Astrocyte (in vitro differentiated cells and primary cell): ENCODE data around the gene MXD1. TPM values are rescaled to one million over a fixed set of nuclear protein-coding genes. Genes with fewer than 3 reads are reported as not detected.
A peak's percentile ranks its signal among the peaks of the same experiment; 100 is the strongest.
"Not testable (repeated sequence)": the region's sequence is repeated elsewhere in the genome, so short reads cannot be mapped to it uniquely, and the experiment has no call there.

Source experiments
- DNase-seq: peaks from one replicate; pipeline ENCODE4 v3.0.0-alpha.2; 2010; ENCODE audit warnings: low read depth
- FAIRE-seq: peaks from 2 replicates; lab custom pipeline; 2011; peaks lifted over from hg19 to GRCh38; lab: Jason Lieb, UNC
- H2AFZ ChIP-seq: 2 replicates; pipeline ENCODE4 v1.6.0; 2012; ENCODE audit warnings: low read depth, low read length, inconsistent platforms
- H3K27ac ChIP-seq: 2 replicates; pipeline ENCODE4 v1.5.1; 2011; ENCODE audit warnings: low read depth, low read length, inconsistent platforms
- H3K27me3 ChIP-seq: 2 replicates; pipeline ENCODE4 v1.6.0; 2011; ENCODE audit warnings: low read length, inconsistent platforms; ENCODE audit not compliant: insufficient read depth
- H3K36me3 ChIP-seq: 2 replicates; pipeline ENCODE4 v1.5.1; 2011; ENCODE audit warnings: low read length, inconsistent platforms; ENCODE audit not compliant: insufficient read depth
- H3K4me1 ChIP-seq: 2 replicates; pipeline ENCODE4 v1.5.1; 2011; ENCODE audit warnings: low read length, inconsistent platforms; ENCODE audit not compliant: insufficient read depth
- H3K4me2 ChIP-seq: 2 replicates; pipeline ENCODE4 v1.6.0; 2012; ENCODE audit warnings: low read length, inconsistent platforms
- H3K4me3 ChIP-seq: 2 replicates; pipeline ENCODE4 v1.5.1; 2011; ENCODE audit warnings: low read depth, mild to moderate bottlenecking, low read length, inconsistent platforms; ENCODE audit not compliant: insufficient read depth
- H3K79me2 ChIP-seq: 2 replicates; pipeline ENCODE4 v1.6.0; 2012; ENCODE audit warnings: mild to moderate bottlenecking, low read length, inconsistent platforms; ENCODE audit not compliant: insufficient read depth
- H3K9ac ChIP-seq: 2 replicates; pipeline ENCODE4 v1.6.0; 2012; ENCODE audit warnings: mild to moderate bottlenecking, low read length, inconsistent platforms
- H3K9me3 ChIP-seq: 2 replicates; pipeline ENCODE4 v1.5.1; 2012; ENCODE audit warnings: low read depth, mild to moderate bottlenecking, low read length, inconsistent platforms; ENCODE audit not compliant: insufficient read depth
- H4K20me1 ChIP-seq: 2 replicates; pipeline ENCODE4 v1.6.0; 2012; ENCODE audit warnings: low read length, inconsistent platforms; ENCODE audit not compliant: insufficient read depth
- H3K27ac Mint-ChIP-seq: one replicate; pipeline ENCODE4 v1.8.0; 2021; ENCODE audit warnings: mild to moderate bottlenecking, mixed read lengths; ENCODE audit not compliant: unreplicated experiment
- H3K27me3 Mint-ChIP-seq: one replicate; pipeline ENCODE4 v1.8.0; 2021; ENCODE audit warnings: low read depth, mixed read lengths; ENCODE audit not compliant: unreplicated experiment
- H3K36me3 Mint-ChIP-seq: one replicate; pipeline ENCODE4 v1.8.0; 2021; ENCODE audit warnings: low read depth, mixed read lengths; ENCODE audit not compliant: unreplicated experiment
- H3K4me1 Mint-ChIP-seq: one replicate; pipeline ENCODE4 v1.8.0; 2021; ENCODE audit warnings: low read depth, mixed read lengths; ENCODE audit not compliant: unreplicated experiment
- H3K4me3 Mint-ChIP-seq: one replicate; pipeline ENCODE4 v1.8.0; 2021; ENCODE audit warnings: mild to moderate bottlenecking, moderate library complexity, mixed read lengths; ENCODE audit not compliant: unreplicated experiment
- H3K9me3 Mint-ChIP-seq: one replicate; pipeline ENCODE4 v1.8.0; 2021; ENCODE audit warnings: mild to moderate bottlenecking, mixed read lengths; ENCODE audit not compliant: unreplicated experiment
- EZH2 ChIP-seq: IDR thresholded peaks from 2 replicates; pipeline ENCODE4 v1.6.1; 2012; ENCODE audit warnings: mild to moderate bottlenecking, low read length, inconsistent platforms; ENCODE audit not compliant: insufficient read depth
- total RNA-seq: library from RNA; stranded (reverse); gene quantifications from 2 replicates; pipeline ENCODE4 v1.2.1, GENCODE V29; 2021
- TF ChIP-seq, protein P1 (sequence below): IDR thresholded peaks from 2 replicates; pipeline ENCODE4 v1.5.1; 2011; ENCODE audit warnings: low read depth, mild to moderate bottlenecking, inconsistent platforms, low read length, moderate library complexity; ENCODE audit not compliant: insufficient read depth

Gene MXD1
- total RNA-seq, 1 donor from 2014 or later, result 29.2 TPM

DNA sequence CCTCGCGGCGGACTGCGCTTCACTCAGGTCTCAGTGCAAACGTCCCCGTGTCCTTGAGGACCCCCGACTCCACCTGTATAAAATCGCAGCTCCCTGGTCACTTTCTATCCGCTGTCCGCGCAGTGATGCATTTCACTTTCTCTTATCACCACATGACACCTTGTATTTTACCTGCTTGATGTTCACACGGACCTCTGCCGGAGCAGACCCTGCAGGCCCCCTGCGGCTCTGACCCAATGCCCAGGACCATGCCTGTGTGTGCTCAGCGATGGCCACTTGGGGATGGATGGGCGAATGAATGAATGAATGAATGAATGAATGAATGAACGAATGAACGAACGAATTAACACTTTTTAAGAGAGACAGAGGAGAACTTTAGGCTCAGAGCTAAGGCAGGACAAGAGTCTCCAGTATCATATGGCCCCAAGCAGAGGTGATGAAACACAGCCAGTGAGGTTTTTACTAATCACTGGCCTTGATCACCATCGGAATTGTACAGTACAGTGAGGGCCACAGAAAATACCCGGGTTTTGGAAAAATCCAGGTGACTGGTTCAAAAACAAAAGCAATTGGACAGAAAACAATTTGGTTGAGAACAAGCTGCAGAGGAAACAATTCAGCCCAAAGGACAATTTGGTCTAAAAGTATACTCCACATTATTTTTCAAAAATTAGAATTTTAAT is 34.2 kb downstream of the MXD1 start:
- H3K79me2 ChIP-seq, result no peaks in the 10 kb centered on the region
- peak overlapping the region; percentile 11 for H2AFZ ChIP-seq
- peaks cover 2% of the 10 kb centered on the region for H3K27me3 Mint-ChIP-seq
- FAIRE-seq, result no peak
- no peaks in the 10 kb centered on the region for H3K36me3 Mint-ChIP-seq
- peaks cover 2% of the 10 kb centered on the region for H3K27me3 ChIP-seq
- H3K4me3 Mint-ChIP-seq, result no peak overlapping the region
- peaks cover 22% of the 10 kb centered on the region for H3K4me1 ChIP-seq
- H3K27ac Mint-ChIP-seq, result no peak overlapping the region
- no peak overlapping the region for H3K9ac ChIP-seq
- H4K20me1 ChIP-seq, result no peaks in the 10 kb centered on the region
- DNase-seq, result no peak
- no peaks in the 10 kb centered on the region for H3K36me3 ChIP-seq
- TF ChIP-seq, protein P1, sequence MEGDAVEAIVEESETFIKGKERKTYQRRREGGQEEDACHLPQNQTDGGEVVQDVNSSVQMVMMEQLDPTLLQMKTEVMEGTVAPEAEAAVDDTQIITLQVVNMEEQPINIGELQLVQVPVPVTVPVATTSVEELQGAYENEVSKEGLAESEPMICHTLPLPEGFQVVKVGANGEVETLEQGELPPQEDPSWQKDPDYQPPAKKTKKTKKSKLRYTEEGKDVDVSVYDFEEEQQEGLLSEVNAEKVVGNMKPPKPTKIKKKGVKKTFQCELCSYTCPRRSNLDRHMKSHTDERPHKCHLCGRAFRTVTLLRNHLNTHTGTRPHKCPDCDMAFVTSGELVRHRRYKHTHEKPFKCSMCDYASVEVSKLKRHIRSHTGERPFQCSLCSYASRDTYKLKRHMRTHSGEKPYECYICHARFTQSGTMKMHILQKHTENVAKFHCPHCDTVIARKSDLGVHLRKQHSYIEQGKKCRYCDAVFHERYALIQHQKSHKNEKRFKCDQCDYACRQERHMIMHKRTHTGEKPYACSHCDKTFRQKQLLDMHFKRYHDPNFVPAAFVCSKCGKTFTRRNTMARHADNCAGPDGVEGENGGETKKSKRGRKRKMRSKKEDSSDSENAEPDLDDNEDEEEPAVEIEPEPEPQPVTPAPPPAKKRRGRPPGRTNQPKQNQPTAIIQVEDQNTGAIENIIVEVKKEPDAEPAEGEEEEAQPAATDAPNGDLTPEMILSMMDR, result no peak
- TF ChIP-seq EZH2, result no peak
- peaks cover 17% of the 10 kb centered on the region for H3K4me1 Mint-ChIP-seq
- H3K4me2 ChIP-seq, result peak overlapping the region; percentile 51
- no peak overlapping the region for H3K4me3 ChIP-seq
- H3K9me3 Mint-ChIP-seq, result no peaks in the 10 kb centered on the region
- no peak overlapping the region for H3K27ac ChIP-seq
- H3K9me3 ChIP-seq, result no peaks in the 10 kb centered on the region

DNA sequence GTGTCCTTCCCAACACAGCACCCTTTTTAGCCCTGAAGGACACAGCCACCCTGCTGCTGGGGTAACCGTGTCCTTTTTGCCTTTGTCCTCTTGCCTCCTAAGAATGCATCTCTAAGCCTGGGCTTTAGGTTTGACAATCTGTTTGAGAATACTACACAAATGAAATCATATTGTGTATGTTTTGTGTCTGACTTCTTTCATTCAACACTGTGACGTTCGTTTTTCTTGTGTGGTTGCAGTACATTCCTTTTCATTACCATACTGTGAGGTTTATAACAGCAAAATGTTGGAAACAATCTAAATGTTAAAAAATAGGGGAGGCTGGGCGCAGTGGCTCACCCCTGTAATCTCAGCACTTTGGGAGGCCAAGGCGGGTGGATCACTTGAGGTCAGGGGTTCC is 35.3 kb downstream of the MXD1 start:
- Histone ChIP-seq H3K36me3 (no peaks in the 10 kb centered on the region), H3K9ac (no peak overlapping the region), H3K9me3 (no peaks in the 10 kb centered on the region), H4K20me1 (no peaks in the 10 kb centered on the region), H3K4me2 (no peak overlapping the region), H3K27ac (no peak overlapping the region), H3K4me3 (no peak overlapping the region), H3K79me2 (no peaks in the 10 kb centered on the region), H3K4me1 (peaks cover 20% of the 10 kb centered on the region), H3K27me3 (peaks cover 2% of the 10 kb centered on the region), H2AFZ (peak overlapping the region; percentile 42)
- peak; percentile 25 for DNase-seq
- Mint-ChIP-seq H3K27ac (no peak overlapping the region), H3K36me3 (no peaks in the 10 kb centered on the region), H3K9me3 (no peaks in the 10 kb centered on the region), H3K4me1 (peaks cover 17% of the 10 kb centered on the region), H3K4me3 (no peak overlapping the region), H3K27me3 (peaks cover 7% of the 10 kb centered on the region)
- no peak for FAIRE-seq
- TF ChIP-seq, protein P1, result no peak
- no peak for TF ChIP-seq EZH2

DNA sequence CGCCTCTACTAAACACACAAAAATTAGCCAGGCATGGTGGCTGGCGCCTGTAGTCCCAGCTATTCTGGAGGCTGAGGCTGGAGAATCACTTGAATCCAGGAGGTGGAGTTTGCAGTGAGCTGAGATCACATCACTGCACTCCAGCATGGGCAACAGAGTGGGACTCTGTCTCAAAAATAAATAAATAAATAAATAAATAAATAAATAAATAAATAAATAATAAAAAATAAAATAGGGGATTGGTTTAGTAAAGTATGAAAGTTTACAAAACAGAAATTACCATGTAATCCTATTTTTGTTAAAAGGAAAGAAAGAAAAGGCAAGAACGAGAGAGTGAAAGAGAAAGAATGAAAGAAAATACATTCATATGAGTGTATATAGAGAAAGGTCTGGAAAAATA is 35.8 kb downstream of the MXD1 start:
- H3K4me3 ChIP-seq, H3K9ac ChIP-seq, H3K4me3 Mint-ChIP-seq, FAIRE-seq, H4K20me1 ChIP-seq, H2AFZ ChIP-seq, H3K9me3 ChIP-seq, H3K27ac ChIP-seq, H3K27ac Mint-ChIP-seq, H3K36me3 ChIP-seq, H3K27me3 ChIP-seq, H3K36me3 Mint-ChIP-seq, DNase-seq, H3K9me3 Mint-ChIP-seq, H3K79me2 ChIP-seq, H3K4me2 ChIP-seq: not testable (repeated sequence)
- H3K4me1 ChIP-seq, result peaks cover 16% of the 10 kb centered on the region
- Mint-ChIP-seq H3K4me1 (peaks cover 14% of the 10 kb centered on the region), H3K27me3 (peaks cover 12% of the 10 kb centered on the region)
